Panc1 (cell line): ENCODE results near the gene DLG2.

Experiments
- POLR2AphosphoS5 ChIP-seq: IDR thresholded peaks from 2 replicates; pipeline ENCODE4 v1.6.1; 2012; ENCODE audit warnings: mild to moderate bottlenecking, low read depth, low read length, moderate library complexity
- TF ChIP-seq, protein P1 (sequence below), 2 experiments: IDR thresholded peaks; 2 replicates each; pipeline ENCODE4 v1.6.1; 2011 to 2012; ENCODE audit warnings: low read depth in 2 of 2, control low read depth in 1 of 2, low read length in 1 of 2, mild to moderate bottlenecking in 1 of 2, moderate library complexity in 1 of 2; ENCODE audit not compliant: insufficient read depth in 1 of 2
- TF ChIP-seq, protein P2 (sequence below): fragments of 450-650 bp; IDR thresholded peaks from 2 replicates; pipeline ENCODE4 v1.5.1; 2017; ENCODE audit warnings: mild to moderate bottlenecking

DNA sequence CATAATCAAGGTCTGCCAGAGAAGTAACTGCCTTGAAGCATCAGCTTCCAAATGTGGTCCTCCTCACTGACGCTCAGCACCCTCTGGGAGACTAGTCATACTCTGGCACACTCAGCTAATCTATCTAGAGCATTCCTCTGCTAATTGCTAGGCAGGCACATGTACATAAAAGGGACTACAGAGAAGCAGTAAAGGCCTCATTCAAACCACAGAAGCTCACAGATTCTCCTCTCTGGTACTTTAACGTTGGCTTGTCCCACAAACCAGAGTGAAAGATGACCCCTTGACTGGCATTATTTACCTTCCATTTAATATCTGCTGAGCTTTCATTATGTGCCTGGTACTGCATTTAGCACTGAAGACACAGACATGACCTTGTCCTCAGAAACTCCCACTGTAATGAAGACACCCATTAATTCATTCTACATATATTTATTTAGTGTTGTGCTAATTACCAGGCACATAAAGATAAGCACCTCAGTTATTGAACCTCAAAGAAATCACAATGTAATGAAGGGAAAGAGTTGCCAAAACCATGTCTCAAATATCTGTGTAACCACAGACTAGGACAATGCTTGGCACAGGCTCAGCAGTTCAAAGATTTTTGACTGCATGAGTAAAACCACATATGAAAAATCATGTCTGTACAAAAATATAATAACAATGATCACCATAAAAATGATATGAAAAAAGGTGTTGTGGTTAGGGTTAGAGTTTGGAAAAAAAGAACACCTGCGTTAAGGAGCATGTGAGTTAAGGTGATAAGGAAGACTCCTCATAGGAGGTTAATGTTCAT is 550.4 kb downstream of the DLG2 start:
- TF ChIP-seq, protein P1, sequence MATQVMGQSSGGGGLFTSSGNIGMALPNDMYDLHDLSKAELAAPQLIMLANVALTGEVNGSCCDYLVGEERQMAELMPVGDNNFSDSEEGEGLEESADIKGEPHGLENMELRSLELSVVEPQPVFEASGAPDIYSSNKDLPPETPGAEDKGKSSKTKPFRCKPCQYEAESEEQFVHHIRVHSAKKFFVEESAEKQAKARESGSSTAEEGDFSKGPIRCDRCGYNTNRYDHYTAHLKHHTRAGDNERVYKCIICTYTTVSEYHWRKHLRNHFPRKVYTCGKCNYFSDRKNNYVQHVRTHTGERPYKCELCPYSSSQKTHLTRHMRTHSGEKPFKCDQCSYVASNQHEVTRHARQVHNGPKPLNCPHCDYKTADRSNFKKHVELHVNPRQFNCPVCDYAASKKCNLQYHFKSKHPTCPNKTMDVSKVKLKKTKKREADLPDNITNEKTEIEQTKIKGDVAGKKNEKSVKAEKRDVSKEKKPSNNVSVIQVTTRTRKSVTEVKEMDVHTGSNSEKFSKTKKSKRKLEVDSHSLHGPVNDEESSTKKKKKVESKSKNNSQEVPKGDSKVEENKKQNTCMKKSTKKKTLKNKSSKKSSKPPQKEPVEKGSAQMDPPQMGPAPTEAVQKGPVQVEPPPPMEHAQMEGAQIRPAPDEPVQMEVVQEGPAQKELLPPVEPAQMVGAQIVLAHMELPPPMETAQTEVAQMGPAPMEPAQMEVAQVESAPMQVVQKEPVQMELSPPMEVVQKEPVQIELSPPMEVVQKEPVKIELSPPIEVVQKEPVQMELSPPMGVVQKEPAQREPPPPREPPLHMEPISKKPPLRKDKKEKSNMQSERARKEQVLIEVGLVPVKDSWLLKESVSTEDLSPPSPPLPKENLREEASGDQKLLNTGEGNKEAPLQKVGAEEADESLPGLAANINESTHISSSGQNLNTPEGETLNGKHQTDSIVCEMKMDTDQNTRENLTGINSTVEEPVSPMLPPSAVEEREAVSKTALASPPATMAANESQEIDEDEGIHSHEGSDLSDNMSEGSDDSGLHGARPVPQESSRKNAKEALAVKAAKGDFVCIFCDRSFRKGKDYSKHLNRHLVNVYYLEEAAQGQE (IDR thresholded peaks at IDR 0.05; ENCODE audit: insufficient read depth in 1 of 2, low read depth in 2 of 2, low read length in 1 of 2): no peak
- TF ChIP-seq, protein P2, sequence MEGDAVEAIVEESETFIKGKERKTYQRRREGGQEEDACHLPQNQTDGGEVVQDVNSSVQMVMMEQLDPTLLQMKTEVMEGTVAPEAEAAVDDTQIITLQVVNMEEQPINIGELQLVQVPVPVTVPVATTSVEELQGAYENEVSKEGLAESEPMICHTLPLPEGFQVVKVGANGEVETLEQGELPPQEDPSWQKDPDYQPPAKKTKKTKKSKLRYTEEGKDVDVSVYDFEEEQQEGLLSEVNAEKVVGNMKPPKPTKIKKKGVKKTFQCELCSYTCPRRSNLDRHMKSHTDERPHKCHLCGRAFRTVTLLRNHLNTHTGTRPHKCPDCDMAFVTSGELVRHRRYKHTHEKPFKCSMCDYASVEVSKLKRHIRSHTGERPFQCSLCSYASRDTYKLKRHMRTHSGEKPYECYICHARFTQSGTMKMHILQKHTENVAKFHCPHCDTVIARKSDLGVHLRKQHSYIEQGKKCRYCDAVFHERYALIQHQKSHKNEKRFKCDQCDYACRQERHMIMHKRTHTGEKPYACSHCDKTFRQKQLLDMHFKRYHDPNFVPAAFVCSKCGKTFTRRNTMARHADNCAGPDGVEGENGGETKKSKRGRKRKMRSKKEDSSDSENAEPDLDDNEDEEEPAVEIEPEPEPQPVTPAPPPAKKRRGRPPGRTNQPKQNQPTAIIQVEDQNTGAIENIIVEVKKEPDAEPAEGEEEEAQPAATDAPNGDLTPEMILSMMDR: no peak
- no peak for TF ChIP-seq POLR2AphosphoS5
